Choroid plexus epithelial cell (primary cell): ENCODE measurements around the gene THAP3.

Experiments used
- DNase-seq: peaks from one replicate; pipeline ENCODE4 v3.0.0-alpha.2; 2010; ENCODE audit warnings: low read depth
- H3K4me3 ChIP-seq: 2 replicates; pipeline ENCODE4 v1.5.1; 2011; ENCODE audit warnings: low read depth, mild to moderate bottlenecking, control low read depth, low read length, moderate library complexity
- TF ChIP-seq, protein P1 (sequence below): conservative IDR thresholded peaks from 2 replicates; pipeline ENCODE4 v1.5.1; 2011; ENCODE audit warnings: low read depth, mild to moderate bottlenecking, control low read depth, inconsistent platforms, low read length, moderate library complexity

THAP3 gene

DNA sequence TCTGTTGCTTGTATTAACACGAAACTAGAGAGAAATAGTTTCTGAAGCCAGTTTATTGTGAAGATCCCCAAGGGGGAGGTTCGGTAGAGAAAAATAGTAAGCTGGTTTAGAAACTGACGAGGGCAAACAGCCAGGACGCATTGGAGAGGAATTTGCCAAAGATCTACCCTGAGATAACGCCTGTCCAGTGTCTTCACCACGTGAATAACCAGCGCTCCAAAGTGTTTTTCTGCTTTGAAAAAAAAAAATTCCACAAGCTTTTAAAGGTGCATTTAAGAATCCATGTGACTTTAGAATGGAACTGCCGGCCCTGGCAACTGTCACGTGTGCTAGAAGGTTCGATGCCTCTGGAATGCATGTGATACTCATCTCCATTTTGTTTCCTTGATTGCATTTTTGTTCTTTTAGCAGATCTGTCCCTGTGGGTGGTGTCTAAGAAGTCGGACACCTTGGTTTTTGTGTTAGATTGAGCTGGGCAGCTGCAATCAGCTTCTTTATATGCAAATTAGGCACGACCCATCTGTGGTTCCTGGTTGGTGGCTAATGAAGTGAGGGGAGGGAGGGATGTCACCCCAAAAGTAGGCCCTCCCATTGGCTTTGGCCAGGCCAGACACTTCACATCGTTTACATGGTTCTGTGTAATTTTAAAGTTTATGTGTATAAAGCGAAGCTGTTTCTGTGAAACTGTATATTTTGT is 1.3 kb upstream of the THAP3 start:
- no peak overlapping the region for H3K4me3 ChIP-seq
- peak; percentile 16 for DNase-seq
- TF ChIP-seq, protein P1, sequence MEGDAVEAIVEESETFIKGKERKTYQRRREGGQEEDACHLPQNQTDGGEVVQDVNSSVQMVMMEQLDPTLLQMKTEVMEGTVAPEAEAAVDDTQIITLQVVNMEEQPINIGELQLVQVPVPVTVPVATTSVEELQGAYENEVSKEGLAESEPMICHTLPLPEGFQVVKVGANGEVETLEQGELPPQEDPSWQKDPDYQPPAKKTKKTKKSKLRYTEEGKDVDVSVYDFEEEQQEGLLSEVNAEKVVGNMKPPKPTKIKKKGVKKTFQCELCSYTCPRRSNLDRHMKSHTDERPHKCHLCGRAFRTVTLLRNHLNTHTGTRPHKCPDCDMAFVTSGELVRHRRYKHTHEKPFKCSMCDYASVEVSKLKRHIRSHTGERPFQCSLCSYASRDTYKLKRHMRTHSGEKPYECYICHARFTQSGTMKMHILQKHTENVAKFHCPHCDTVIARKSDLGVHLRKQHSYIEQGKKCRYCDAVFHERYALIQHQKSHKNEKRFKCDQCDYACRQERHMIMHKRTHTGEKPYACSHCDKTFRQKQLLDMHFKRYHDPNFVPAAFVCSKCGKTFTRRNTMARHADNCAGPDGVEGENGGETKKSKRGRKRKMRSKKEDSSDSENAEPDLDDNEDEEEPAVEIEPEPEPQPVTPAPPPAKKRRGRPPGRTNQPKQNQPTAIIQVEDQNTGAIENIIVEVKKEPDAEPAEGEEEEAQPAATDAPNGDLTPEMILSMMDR, result no peak

DNA sequence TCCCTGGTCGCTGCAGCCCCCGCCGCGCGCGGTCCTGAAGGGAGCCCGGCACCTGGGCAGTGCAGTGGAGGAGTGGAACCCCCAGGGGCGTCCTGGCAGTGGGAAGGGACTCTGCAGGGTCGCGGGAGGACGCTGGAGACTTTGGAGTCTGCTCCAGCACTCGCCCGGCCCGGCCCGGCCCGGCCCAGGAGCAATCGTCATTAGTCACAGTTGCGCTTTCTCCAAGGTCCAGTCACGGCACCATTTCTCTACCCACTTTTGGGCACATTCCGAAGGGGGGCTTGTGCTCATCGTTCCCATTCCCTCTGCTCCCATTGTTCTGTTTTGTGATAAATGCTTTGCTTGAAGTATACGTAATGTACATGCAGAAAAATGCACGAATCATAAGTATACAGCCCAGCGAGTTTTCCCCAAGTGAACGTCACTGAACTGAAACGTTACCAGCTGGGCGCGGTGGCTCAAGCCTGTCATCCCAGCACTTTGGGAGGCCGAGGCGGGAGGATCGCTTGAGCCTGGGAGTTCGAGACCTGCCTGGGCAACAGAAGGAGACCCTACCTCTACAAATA is 999 bp downstream of the THAP3 start:
- TF ChIP-seq, protein P1, result no peak
- peak; percentile 54 for DNase-seq
- H3K4me3 ChIP-seq, result peak overlapping the region; percentile 78

DNA sequence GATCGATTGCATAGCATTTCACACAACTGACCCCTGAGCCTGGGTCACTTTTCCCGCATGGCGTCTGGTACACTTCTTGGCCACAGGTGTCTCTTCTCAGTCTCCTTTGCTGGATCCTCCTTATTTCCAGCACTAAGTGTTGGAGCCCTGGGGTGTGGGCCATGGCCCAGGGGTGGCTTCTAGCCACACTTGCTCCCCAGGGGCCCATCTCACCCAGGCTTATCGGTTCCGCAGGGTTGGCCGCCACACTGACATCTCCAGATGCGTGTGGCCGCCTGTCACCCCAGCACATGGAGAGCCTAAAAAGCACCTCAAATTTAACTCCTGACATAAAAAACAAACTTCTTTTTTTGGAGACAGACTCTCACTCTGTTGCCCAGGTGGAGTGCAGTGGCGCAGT is 2.4 kb downstream of the THAP3 start:
- TF ChIP-seq, protein P1, result no peak
- H3K4me3 ChIP-seq, result no peak overlapping the region

DNA sequence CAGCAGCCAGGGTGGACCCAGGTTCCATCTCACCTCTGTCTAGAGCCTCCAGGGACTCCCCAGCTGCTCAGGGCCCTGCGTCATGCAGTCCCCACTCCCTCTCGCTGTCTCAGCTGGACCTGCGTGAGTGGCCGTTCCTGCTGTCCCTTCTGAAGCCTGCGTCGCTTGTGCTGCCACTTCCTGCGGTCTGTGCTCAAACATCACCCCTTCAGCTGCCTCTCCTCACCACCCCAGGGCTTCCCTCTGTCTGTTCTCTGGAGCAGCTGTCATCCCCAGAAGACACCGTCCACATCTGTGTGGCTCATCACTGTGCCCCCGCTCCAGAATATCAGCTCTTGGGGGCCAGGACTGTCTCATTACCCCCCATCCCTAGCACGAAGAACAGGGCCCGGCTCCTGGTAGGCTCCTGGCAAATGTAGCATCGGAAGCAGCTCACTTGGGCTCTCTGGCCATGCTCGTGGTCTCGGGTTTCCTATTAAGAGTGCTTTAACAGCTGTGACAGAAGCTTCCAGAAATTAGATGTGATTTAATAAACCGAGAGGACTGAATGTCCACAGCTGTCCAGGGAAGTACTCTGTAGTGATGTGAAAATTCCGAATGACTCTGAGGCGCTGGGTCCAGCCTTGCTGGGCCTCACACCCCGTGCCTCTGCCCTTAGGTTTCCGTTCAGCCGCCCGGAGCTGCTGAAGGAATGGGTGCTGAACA is 3.3 kb downstream of the THAP3 start:
- TF ChIP-seq, protein P1, result no peak
- H3K4me3 ChIP-seq, result no peak overlapping the region
- no peak for DNase-seq

More for the DNA sequence above, 2.4 kb downstream of the THAP3 start:
- DNase-seq, result no peak

DNA sequence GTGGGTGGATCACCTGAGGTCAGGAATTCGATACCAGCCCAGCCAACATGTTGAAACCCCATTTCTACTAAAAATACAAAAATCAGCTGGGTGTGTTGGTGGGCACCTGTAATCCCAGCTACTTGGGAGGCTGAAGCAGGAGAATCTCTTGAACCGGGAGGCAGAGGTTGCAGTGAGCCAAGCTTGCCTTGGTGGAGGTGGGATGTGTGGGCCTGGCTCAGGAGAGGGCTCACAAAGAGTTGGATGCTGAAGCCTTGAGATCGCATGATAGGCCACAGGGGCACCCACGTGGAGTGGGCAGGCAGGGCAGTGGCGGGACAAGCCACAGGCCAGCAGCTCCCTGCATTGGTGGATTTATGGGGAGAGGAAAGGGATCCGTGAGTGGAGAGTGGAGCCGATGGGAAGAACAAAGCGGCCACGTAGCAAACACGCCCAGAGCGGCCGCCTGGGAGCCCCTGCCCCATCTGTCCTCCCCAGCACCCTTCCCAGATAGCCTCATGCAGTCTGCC is 4.4 kb downstream of the THAP3 start:
- H3K4me3 ChIP-seq, result no peak overlapping the region
- TF ChIP-seq, protein P1, result no peak
- DNase-seq, result no peak

DNA sequence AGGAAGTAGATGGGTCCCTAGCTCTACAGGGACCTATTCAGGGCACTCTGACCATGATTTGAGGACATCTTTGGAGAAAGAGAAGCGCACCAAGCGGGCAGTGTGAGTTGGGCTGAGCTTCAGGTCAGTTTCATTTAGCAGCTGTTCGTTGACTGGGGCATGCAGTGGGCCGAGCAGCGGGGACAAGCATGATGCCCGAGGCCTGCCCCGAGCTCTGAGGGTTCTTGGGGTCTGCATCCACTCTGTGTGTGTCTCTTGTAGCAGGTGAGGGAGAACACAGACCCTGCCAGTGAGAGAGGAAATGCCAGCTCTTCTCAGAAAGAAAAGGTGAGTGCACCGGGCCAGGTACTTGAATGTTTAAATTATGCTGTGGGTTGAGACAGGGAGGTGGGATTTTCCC is 5.4 kb downstream of the THAP3 start:
- no peak overlapping the region for H3K4me3 ChIP-seq
- no peak for DNase-seq
- TF ChIP-seq, protein P1, result no peak
